GM19438 (cell line): ENCODE data around the gene H6PD.
A peak's percentile ranks its signal among the peaks of the same experiment; 100 is the strongest.

Source experiments
- ATAC-seq: cut with Tn5 transposase; IDR thresholded peaks from one replicate; pipeline ENCODE4 v1.9.1; 2021; ENCODE audit warnings: low read depth; ENCODE audit not compliant: unreplicated experiment

The H6PD gene

DNA sequence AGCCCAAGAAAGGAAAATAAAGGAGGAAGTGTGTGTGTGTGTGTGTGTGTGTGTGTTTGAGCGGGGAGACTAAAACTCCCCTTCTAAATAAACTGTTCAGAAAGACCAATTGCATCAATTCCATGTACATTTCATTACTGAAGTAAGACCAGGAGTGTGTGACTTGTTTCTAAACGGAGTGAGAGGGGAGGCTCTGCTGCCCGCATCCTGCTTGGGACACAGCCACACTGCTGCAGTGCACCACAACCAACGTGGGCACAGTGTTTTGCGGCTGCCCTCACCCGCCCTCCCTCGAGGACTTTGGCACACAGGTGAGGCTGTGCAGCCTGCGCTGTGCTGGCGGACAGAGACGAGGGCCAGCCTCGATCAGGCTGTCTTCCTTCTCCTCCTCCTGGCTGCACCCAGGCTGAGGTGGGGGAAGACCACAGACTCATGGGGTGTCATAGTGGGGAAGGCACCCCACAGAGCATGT lies 31.0 kb upstream of the H6PD start:
- ATAC-seq = no peak

DNA sequence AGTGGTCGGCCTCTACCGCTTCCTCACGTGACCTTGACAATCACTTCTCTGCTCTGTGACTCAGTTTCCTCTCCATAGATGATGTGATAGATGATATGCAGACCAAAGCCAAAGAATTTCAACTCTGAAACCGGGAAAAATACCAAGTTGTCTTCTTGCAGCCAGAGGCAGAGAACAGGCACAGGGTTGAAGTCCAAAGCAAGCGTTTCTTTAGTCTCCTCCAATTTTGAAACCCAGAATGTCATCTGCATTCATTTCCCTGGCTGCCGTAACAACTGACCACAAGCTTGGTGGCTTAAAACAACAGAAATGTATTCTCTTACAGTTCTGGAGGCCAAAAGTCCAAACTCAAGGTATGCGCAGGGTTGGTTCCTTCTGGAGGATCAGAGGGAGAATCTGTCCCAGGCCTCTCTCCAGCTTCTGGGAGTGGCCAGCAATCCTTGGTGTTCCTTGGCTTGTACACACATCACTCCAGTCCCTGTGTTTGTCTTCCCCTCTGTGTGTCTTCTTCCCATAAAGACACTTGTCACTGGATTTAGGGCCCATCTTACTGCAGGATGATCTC lies 30.3 kb upstream of the H6PD start:
- no peak for ATAC-seq

DNA sequence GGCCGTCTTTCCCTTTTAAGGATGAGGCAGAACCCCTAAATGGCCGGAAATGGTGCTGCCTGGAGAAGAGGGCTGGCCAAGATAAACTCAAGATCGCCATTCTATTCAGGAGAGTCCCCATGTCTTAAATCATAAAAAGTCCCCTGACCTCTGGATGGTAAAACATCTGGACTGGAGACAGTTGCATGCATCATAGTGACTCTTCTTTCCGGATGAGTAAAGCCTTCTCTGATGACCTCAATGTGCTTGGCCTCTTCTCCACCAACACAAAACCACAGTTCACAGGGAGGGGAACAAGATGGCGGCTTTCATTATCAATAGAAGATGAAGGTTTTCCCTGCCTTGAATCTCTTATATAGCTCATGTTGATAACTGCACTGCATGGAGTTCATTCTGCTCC lies 27.5 kb upstream of the H6PD start:
- no peak for ATAC-seq

DNA sequence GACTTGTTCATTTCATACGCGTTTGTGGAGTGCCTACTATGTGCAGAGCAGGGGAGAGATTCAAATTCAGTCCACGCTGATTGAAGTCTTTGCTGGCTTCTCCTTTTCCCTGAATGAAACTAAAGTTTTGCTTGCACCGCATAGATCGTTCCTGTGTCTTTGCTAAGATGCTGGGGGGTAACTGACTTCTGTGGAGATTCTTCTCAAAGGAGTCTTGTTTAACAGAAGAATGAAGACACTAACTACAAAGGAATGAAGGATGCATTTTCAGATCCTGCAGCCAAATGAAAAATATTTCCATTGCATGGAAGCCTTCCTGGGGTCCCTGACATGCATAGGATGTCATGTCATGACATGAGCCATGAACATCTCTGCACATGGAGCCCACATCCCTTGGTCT lies 26.9 kb upstream of the H6PD start:
- no peak for ATAC-seq

DNA sequence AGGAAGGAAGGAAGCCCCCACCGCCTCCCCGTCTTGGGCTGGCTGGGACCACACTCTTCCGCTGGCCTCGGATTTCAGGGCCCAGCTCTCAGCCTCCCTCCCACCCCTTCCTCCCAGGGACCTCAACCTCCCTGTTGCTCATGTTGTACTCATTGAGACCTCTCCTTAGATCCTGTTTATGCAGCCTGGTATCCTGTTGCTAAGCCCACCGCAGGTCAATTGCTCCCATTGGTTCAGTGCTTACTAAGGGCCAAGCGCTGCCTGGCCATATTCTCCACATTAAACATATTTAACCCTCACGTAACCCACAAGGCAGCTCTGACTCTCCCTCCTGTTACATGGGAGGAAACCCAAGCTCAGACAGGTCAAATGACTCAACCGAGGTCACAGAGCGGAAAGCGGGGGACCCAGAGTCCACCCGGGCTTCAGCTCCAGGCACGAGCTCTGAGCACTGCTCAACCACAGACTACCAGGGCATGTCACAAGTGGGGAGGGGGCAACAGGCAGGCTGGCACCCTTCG lies 23.2 kb upstream of the H6PD start:
- ATAC-seq = no peak

DNA sequence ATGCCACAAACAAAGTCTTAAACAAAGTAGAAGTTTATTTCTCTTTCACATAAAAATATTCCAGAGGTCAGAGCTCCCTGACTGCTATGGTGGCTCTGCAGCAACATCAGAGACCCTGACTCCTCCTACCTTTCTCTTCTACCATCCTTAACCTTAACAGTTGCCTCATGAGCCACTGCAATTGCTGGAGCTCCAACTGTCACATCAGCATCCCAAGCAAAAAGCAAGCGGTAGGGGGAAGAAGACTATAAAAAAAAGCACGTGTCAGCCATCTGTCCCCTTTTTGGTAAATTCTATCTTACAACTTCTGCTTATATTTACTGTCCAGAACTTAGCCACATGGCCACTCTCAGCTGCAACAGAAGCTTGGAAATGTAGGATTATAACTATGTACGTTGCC lies 21.8 kb upstream of the H6PD start:
- ATAC-seq = no peak

DNA sequence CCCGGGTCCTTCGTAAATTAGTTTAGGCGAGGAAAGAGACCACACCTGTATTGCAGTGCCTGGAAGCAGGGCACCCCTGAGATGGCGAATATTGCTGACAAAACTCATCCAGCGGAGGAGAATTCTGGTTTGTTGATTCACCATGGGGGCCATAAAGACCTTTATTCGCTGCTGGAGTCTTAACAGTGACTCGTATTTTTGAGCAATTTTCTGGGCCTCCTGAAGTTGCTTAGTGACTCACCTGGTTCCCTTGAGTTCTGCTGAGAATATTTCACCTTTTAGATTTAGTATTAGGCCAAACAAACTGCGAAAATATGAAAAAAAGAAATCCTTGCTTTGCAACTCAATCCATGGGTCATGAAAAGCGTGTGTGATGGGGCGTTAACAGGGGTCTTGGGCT lies 20.6 kb upstream of the H6PD start:
- no peak for ATAC-seq

DNA sequence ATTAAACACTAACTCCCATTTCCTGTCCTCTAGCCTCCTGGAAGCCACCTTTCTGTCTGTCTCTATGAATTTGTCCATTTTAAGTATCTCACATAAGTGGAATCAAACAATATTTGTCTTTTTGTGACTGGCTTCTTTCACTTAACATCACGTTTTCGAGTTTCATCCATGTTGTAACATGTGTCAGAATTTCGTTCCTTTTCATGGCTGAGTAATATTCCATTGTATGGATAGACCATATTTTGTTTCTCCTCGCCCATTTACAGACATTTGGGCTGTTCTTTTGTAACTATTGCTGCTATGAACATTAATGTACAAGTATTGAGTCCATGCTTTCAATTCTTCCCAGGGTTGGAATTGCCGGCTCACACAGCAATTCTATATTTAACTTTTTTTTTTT lies 15.7 kb upstream of the H6PD start:
- no peak for ATAC-seq

DNA sequence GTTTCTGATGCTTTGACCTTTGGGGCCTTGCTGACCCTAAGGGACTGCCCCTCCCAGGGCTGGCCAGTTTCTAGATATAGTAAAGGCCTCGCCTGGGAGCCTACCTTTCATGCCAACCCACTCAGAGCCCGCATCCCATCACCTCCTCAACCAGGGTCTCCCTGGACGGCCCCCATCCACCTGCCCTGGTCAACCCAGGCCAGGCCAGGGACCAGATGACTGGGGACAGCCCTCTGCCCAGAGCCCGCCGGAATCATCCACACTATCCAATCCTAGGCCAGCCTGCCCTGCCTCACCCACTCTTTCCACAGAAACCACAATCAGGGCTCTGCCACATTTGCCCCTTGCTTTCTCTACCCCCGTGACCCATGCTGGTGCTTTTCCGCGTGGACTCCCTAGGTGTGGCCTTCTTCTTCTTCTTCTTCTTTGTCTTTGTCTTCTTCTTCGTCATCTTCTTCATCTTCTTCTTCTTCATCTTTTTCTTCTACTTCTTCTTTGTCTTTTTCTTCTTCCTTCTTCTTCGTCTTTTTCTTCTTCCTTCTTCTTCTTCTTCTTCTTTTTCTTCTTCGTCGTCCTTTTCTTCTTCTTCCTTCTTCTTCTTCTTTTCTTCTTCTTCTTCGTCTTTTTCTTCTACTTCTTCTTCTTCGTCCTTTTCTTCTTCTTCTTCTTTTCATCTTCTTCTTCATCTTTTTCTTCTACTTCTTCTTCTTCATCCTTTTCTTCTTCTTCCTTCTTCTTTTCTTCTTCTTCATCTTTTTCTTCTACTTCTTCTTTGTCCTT lies 11.5 kb upstream of the H6PD start:
- ATAC-seq = no peak

DNA sequence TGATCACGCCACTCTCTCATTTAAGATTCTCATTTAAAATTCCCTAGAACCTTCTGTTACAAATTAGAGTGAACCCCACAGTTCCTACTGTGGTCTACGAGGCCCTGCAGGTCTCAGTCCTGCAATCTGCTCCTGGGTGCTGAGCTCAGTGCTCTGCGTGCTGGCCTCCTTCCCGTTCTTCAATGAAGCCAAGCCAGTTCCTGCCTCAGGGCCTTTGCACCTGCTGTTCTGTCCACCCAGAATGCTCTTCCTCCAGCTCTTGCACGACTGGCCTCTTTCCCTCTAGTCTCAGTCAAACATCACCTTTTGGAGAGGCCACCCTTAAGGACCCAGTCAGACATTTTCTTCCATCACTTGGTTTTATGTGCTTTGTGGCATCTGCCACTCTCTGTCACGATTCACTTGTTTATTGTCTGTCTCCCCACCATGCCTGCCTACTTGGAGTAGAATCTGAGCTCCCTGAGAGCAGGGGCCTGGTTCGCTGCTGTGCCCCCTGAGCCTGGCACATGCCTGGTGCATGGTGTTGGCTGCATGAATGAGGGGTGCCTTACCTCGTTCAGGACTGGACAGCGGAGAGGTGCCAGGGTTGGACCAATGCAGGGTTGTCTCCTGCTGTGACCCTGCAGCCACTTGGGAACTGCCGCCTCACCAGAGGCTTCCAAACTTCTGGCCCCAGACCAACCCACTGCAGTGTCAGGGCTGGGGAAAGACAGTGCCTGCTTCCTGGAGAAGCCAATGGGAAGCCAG lies 9.7 kb upstream of the H6PD start:
- no peak for ATAC-seq

DNA sequence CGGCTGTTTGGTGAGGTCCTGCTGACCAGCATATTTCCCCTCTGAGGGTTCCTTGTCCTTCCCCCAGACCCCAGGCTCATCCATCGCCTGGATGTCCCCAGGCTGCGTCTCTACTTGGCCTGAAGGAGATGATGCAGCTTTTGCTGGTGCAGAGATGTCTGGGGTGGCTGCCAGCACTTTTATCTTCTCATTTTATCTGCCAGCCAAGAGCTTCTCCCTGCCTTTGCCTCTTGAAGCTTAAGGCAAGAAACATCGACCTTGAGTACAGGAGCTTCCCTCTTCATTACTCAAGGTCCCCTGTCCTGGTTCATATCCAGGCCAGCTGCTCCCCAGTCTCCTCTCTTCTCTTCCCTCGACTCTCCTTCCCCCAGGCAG lies 9.2 kb upstream of the H6PD start:
- ATAC-seq = no peak

DNA sequence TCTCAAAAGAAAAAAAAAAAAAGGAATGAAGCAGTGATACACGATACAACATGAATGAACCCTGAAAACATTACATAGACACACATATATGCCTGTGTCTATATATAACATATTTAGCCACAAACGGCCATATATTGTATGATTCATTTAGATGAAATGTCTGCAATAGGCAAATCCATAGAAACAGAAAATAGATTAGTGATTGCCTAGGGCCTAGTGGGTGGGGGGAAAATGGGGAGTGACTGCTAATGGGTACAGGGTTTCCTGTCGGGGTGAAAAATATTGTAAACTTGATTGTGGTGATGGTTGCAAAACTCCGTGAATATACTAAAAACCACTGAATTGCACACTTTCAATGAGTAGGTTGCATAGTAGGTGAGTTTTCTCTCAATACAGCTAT lies 6.0 kb upstream of the H6PD start:
- ATAC-seq = no peak

DNA sequence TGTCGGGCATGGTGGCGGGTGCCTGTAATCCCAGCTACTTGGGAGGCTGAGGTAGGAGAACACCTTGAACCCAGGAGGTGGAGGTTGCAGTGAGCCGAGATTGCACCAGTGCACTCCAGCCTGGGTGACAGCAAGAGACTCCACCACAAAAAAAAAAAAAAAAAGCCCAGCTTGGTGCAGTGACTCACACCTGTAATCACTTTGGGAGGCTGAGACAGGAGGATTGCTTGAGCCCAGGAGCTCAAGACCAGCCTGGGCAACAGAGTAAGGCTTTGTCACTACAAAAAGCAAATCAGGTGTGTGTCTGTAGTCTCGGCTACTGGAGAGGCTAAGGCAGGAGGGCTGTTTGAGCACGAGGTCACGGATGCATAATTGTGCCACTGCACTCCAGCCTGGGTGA lies 5.0 kb upstream of the H6PD start:
- ATAC-seq = no peak

DNA sequence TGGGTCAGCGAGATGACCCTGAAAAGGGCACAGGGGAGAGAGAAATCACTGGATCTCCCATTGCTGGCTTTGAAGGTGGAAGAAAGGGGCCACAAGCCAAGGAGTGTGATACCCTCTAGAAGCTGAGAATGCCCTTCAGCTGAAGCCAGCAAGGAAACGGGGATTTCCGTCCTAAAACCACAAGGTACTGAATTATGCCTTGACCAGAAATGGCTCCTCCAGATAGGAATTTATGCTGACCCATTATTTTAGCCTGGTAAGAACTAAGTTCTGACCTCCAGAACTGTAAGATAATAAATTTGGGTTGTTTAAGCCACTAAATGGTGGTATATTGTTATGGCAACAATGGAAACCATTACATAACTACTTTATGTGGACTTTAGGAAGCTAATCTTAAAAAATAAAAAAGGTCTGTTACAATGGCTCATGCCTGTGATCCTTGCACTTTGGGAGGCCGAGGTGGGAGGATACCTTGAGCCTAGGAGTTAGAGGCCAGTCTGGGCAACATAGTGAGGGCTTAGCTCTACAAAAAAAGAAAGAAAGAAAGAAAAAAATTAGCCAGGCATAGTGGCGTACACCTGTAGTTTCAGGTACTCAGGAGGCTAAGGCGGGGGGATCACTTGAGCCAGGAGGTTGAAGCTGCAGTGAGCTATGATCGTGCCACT lies 3.6 kb upstream of the H6PD start:
- no peak for ATAC-seq

DNA sequence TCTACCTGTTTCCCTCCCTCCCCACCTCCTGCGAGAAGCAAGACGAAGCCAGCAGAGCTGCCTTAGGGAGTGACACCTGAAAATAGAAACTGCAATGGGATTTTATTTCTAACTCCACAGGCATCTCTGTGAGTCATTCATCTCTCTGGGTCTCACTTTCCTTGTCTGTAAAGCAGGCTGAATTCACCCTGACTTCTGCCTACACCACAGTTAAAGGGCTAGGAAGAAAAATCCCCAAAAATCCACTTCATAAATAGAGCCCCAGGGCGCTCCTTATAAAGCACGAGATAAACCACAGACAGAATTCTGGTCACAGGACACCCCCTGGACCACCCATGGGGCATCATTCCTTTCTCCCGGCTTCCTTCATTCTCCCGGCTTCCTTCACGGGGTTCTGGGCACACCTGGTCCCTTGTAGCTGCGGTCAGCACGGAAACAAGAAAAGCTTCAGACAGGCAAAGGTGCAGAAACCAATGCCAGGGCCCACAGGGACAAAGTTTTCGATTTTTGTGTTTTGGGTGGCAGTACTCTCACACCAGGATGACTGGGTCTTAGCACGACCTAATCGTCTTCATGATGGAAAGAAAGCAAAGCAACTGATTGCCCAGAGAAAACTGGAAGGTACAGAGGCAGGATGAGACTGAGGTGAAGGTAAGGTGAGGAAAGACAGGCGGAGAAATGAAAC lies 2.8 kb upstream of the H6PD start:
- ATAC-seq = no peak

DNA sequence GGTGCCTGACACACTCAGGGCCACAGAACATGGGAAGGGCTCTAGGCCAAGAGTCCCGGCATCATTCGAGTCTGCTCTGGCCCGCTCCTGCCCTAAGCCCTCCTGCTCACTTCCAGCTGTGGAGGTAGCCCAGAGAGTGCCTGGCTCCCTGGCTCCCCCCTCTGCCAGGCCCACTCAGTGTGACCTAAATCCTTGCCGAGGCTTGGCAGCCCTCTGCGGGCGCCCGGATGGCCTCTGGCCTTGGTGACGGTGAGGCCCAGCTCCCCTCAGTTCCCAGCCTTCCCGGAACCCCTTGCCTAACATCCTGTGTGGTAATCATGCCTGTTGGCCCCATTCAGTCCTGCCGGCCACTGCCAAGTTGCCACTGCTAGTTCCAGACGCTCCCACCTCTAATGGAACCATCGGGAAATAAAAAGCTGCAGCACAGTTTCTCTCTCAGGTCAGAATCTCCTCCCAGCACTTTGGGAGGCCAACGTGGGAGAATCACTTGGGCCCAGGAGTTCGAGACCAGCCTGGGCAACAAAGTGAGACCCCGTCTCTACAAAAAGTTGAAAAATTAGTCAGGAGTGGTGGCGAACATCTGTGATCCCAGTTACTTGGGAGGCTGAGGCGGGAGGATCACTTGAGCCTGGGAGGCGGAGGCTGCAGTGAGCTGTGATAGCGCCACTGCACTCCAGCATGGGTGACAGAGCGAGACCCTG lies 1.2 kb upstream of the H6PD start:
- no peak for ATAC-seq

DNA sequence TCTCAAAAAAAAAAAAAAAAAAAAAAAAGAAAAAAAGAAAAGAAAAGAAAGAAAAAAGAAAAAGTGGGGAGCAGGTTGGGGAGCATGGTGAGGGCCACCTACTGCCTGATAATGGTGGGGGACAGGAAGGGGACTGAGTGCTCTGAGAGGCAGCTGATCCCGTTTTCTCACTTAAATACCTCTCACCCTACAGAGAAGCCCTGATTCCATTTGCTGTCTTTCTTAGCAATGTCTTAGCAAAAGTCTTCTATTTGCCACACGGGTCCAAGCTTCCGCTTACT lies 692 bp upstream of the H6PD start:
- ATAC-seq = no peak

DNA sequence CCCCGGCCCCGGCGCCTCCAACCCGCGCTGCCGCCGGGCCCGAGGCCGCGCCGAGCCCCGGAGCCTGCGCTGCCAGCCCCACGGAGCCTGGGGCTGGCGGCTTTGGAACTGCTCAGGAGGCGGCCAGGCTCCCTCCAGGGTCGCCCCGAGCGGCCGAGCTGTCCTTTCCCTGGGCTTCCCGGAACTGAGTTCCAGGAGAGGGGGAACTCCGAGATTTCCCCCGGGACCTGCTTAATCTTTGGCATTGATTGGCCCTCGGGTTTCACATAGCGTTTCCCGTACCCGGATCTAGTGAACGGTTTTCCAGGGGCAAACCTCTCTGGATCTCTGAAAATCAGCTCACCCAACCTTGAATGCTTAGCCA lies 504 bp downstream of the H6PD start:
- ATAC-seq = peak; percentile 33

DNA sequence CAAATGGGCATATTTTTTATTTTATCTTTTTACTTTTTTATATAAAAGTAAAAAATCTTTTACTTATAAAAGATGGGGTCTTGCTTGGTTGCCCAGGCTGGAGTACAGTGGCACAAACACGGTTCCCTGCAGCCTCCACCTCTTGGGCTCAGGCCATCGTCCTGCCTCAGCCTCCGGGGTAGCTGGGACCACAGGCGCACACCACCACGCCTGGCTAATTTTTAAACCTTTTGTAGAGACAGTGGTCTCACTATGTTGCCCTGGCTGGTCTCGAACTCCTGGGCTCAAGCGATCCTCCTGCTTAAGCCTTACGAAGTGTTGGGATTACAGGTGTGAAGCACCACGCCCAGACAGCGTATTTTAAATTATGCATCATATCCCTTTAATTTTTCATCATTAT lies 986 bp downstream of the H6PD start:
- no peak for ATAC-seq

DNA sequence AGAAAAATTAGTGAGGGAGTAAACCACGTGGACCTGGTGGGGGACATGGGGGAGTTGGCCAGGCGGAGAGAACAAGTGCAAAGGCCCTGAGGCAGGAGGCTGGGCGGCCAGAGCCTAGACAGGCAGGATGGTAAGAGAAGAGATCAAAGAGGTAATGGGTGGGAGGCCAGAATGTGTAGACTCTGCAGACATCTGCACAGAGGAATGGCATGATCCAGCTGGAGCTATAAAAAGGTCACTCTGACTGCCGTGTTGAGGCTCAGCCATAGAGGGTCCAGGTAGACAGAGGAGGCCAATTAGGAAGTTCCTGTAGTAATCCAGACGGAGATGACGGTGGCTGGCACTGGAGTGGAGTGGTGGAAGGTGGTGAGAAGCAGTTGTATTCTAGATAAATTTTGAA lies 3.6 kb downstream of the H6PD start:
- no peak for ATAC-seq
